ENCODE results near the gene FCN1.

The FCN1 gene

DNA sequence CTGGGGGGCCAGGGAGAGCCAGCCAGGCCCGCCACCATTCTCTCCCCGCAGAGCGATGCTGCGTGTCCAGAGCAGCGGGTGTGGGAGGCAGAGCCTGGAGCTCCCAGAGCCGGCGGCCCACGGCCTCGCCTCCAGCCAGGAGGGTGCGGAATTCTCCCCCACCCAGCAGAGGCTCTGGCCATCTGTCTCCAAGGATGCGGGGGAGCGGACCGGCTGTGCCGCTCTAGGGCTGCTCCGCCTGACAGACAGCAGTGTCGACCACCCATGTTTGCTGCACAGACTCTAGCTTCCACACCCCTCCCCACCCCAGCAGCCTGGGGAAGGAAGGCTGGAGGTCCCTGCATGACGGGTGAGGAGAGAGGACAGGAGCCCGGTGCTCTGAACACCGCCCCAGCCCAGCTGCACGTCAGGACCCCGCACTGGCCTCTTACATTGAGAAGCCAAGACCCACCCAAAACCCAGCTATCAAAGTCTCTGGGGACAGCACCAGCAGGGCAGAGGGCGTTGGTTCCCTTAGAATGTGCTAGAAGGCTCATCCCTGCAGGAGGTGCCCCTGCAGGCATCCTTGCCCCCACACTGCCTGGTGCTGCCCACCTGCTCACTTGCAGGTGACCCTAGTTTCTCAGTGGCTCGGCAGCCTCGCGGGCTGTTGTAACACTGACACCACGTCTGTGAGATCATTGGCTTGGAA is 29.7 kb upstream of the FCN1 start:
- Histone ChIP-seq H3K9me3 (replicated peaks in 1 of 2; ENCODE audit: control insufficient read depth in 2 of 2, insufficient read depth in 1 of 2, low read depth in 1 of 2, low read length in 2 of 2) (no peaks in the 10 kb centered on the region), H2BK120ac (ENCODE audit: low read depth, low read length) (peak overlapping the region; percentile 55), H3K23ac (ENCODE audit: low read depth, low read length, poor library complexity) (no peak overlapping the region), H3K18ac (ENCODE audit: low read length) (peak overlapping the region; percentile 91), H3K79me1 (ENCODE audit: low read depth, low read length) (no peaks in the 10 kb centered on the region), H3K4ac (ENCODE audit: low read length) (no peak overlapping the region), H3K4me3 (ENCODE audit: low read length in 2 of 2) (no peak overlapping the region), H2BK5ac (ENCODE audit: low read length) (peak overlapping the region; percentile 40), H2AFZ (ENCODE audit: low read length) (no peak overlapping the region), H2AK5ac (ENCODE audit: low read depth, low read length) (peak overlapping the region; percentile 91), H2BK15ac (ENCODE audit: low read length) (peak overlapping the region; percentile 72), H3K36me3 (replicated peaks in 1 of 2; ENCODE audit: control insufficient read depth in 2 of 2, insufficient read depth in 2 of 2, low read length in 2 of 2) (no peaks in the 10 kb centered on the region), H4K91ac (ENCODE audit: low read depth, low read length, poor library complexity) (peak overlapping the region; percentile 32), H3K4me1 (ENCODE audit: control insufficient read depth in 2 of 2, insufficient read depth in 1 of 2, low read depth in 1 of 2, low read length in 2 of 2) (peaks cover 0 to 17% of the 10 kb centered on the region in 2 donors), H2BK12ac (ENCODE audit: low read length) (no peak overlapping the region), H3K14ac (ENCODE audit: low read length) (peak overlapping the region; percentile 60), H3K27me3 (ENCODE audit: control insufficient read depth in 3 of 3, insufficient read depth in 3 of 3, low read depth in 1 of 3, low read length in 3 of 3) (peaks cover 0 to 4% (median 0%) of the 10 kb centered on the region in 3 experiments), H4K8ac (ENCODE audit: low read depth, low read length) (no peak overlapping the region), H3K4me2 (ENCODE audit: insufficient read depth, low read length, poor library complexity, severe bottlenecking) (no peak overlapping the region), H3K27ac (replicated peaks; ENCODE audit: low read length) (no peak overlapping the region), H3K9ac (ENCODE audit: low read depth, low read length, poor library complexity) (peak overlapping the region; percentile 82)
- DNase-seq (ENCODE audit: low spot score) = no peak
- no CpG with 5 or more reads among the region's 26 CpGs for WGBS, 2 donors (ENCODE audit: extremely low coverage in 2 of 2, insufficient read length in 2 of 2, insufficient replicate concordance in 1 of 2)

DNA sequence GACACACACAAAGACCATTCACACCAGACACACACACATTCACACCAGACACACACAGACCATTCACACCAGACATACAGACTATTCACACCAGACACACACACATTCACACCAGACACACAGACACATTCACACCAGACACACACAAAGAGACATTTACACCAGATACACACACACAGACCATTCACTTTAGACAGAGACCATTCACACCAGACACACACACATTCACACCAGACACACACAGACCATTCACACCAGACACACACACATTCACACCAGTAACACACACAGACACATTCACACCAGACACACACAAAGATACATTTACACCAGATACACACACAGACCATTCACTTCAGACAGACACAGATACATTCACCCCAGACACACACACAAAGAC is 29.0 kb upstream of the FCN1 start:
- Histone ChIP-seq H2BK5ac (ENCODE audit: low read length) (no peak overlapping the region), H2BK120ac (ENCODE audit: low read depth, low read length) (no peak overlapping the region), H3K27me3 (ENCODE audit: control insufficient read depth in 3 of 3, insufficient read depth in 3 of 3, low read depth in 1 of 3, low read length in 3 of 3) (peaks cover 0 to 4% (median 0%) of the 10 kb centered on the region in 3 experiments)

DNA sequence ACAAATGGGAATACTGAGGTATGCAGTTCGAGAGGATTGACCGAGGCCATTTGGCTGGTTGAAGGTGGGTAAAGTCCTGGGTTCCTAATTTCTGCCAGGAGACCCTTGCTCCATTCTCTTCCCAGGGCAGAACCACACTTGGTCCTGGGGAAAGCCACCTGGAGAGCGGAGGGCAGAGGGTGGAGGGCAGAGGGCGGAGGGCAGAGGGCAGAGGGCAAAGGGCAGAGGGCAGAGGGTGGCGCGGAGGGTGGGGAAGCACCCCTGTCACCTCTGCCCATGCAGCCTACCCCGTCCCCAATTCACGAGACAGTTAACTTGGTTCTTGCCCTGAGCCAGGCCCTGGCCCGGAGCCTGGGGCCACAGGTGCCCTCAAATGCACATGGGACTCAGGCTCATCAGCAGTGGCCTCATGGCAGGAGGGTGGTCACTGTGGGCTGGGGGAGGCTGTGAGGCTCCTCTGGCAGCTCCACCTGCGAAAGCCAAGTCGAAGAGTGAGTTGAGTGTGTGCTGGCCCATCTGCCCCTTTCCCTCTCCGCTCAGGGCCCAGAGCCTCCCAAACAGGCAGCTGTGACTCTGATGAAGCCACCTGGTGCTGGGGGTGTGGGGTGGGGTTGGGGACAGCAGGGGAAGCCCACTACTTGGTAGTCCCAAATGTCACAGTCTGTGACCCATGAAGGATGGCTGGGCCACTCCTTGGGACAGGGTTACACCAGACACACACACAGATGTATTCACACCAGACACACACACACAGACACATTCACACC is 28.0 kb upstream of the FCN1 start:
- peak overlapping the region; percentile 33 for H2BK12ac ChIP-seq (ENCODE audit: low read length)
- H3K23ac ChIP-seq (ENCODE audit: low read depth, low read length, poor library complexity) = no peak overlapping the region
- peak overlapping the region; percentile 72 for H3K18ac ChIP-seq (ENCODE audit: low read length)
- peak overlapping the region; percentile 32 for H2BK5ac ChIP-seq (ENCODE audit: low read length)
- no peak overlapping the region for H3K4me3 ChIP-seq (ENCODE audit: low read length in 2 of 2)
- no peak overlapping the region for H3K4me2 ChIP-seq (ENCODE audit: insufficient read depth, low read length, poor library complexity, severe bottlenecking)
- no peak overlapping the region for H2AFZ ChIP-seq (ENCODE audit: low read length)
- peak overlapping the region; percentile 82 for H2BK15ac ChIP-seq (ENCODE audit: low read length)
- H3K27ac ChIP-seq (replicated peaks; ENCODE audit: low read length) = no peak overlapping the region
- H3K4me1 ChIP-seq (ENCODE audit: control insufficient read depth in 2 of 2, insufficient read depth in 1 of 2, low read depth in 1 of 2, low read length in 2 of 2) = peaks cover 0 to 22% of the 10 kb centered on the region in 2 donors
- DNase-seq (ENCODE audit: low spot score) = no peak
- H3K27me3 ChIP-seq (ENCODE audit: control insufficient read depth in 3 of 3, insufficient read depth in 3 of 3, low read depth in 1 of 3, low read length in 3 of 3) = peaks cover 0 to 4% (median 0%) of the 10 kb centered on the region in 3 experiments
- H4K8ac ChIP-seq (ENCODE audit: low read depth, low read length) = no peak overlapping the region
- H3K36me3 ChIP-seq (replicated peaks in 1 of 2; ENCODE audit: control insufficient read depth in 2 of 2, insufficient read depth in 2 of 2, low read length in 2 of 2) = no peaks in the 10 kb centered on the region
- no peak overlapping the region for H2BK120ac ChIP-seq (ENCODE audit: low read depth, low read length)
- no peaks in the 10 kb centered on the region for H3K9me3 ChIP-seq (replicated peaks in 1 of 2; ENCODE audit: control insufficient read depth in 2 of 2, insufficient read depth in 1 of 2, low read depth in 1 of 2, low read length in 2 of 2)
- WGBS, 2 donors (ENCODE audit: extremely low coverage in 2 of 2, insufficient read length in 2 of 2, insufficient replicate concordance in 1 of 2) = no CpG with 5 or more reads among the region's 12 CpGs
- no peaks in the 10 kb centered on the region for H3K79me1 ChIP-seq (ENCODE audit: low read depth, low read length)
- H3K14ac ChIP-seq (ENCODE audit: low read length) = no peak overlapping the region
- H3K4ac ChIP-seq (ENCODE audit: low read length) = no peak overlapping the region
- H2AK5ac ChIP-seq (ENCODE audit: low read depth, low read length) = peak overlapping the region; percentile 98
- no peak overlapping the region for H3K9ac ChIP-seq (ENCODE audit: low read depth, low read length, poor library complexity)
- peak overlapping the region; percentile 31 for H4K91ac ChIP-seq (ENCODE audit: low read depth, low read length, poor library complexity)

More for the DNA sequence above, 29.0 kb upstream of the FCN1 start:
- no peak overlapping the region for H2AK5ac ChIP-seq (ENCODE audit: low read depth, low read length)
- no peak for DNase-seq (ENCODE audit: low spot score)
- H3K27ac ChIP-seq (replicated peaks; ENCODE audit: low read length) = no peak overlapping the region
- no peak overlapping the region for H3K4me3 ChIP-seq (ENCODE audit: low read length in 2 of 2)
- no peak overlapping the region for H2BK12ac ChIP-seq (ENCODE audit: low read length)
- peak overlapping the region; percentile 8 for H3K18ac ChIP-seq (ENCODE audit: low read length)
- peak overlapping the region; percentile 31 for H4K91ac ChIP-seq (ENCODE audit: low read depth, low read length, poor library complexity)
- peaks cover 0 to 22% of the 10 kb centered on the region in 2 donors for H3K4me1 ChIP-seq (ENCODE audit: control insufficient read depth in 2 of 2, insufficient read depth in 1 of 2, low read depth in 1 of 2, low read length in 2 of 2)
- H3K79me1 ChIP-seq (ENCODE audit: low read depth, low read length) = no peaks in the 10 kb centered on the region
- H3K9me3 ChIP-seq (replicated peaks in 1 of 2; ENCODE audit: control insufficient read depth in 2 of 2, insufficient read depth in 1 of 2, low read depth in 1 of 2, low read length in 2 of 2) = no peaks in the 10 kb centered on the region
- H3K9ac ChIP-seq (ENCODE audit: low read depth, low read length, poor library complexity) = peak overlapping the region; percentile 63
- no peak overlapping the region for H3K23ac ChIP-seq (ENCODE audit: low read depth, low read length, poor library complexity)
- H3K36me3 ChIP-seq (replicated peaks in 1 of 2; ENCODE audit: control insufficient read depth in 2 of 2, insufficient read depth in 2 of 2, low read length in 2 of 2) = no peaks in the 10 kb centered on the region
- H4K8ac ChIP-seq (ENCODE audit: low read depth, low read length) = no peak overlapping the region
- H3K4ac ChIP-seq (ENCODE audit: low read length) = no peak overlapping the region
- no peak overlapping the region for H2AFZ ChIP-seq (ENCODE audit: low read length)
- H3K14ac ChIP-seq (ENCODE audit: low read length) = no peak overlapping the region
- H3K4me2 ChIP-seq (ENCODE audit: insufficient read depth, low read length, poor library complexity, severe bottlenecking) = no peak overlapping the region
- no peak overlapping the region for H2BK15ac ChIP-seq (ENCODE audit: low read length)

DNA sequence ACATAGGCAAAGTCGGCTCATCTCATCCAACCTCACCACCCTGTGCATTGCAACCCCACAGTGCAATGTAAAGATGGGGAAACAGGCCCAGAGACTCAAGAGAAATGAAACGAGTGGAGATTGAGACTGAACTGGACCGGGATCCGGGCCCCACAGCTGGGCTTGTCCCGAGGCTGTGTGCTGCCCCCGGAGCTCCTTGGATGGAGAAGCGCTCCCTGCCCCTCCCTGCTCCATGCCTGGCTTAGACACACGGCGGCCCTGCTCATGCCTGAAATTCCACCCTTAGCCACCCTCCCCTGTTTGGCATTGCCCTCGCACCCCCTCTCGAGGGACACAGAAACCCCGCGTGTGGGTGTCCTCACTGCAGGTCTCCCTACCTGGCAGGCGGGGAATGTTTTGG is 27.2 kb upstream of the FCN1 start:
- Histone ChIP-seq H4K8ac (ENCODE audit: low read depth, low read length) (no peak overlapping the region), H2BK120ac (ENCODE audit: low read depth, low read length) (peak overlapping the region; percentile 84), H3K27ac (replicated peaks; ENCODE audit: low read length) (peak overlapping the region; percentile 61), H4K91ac (ENCODE audit: low read depth, low read length, poor library complexity) (no peak overlapping the region), H3K9ac (ENCODE audit: low read depth, low read length, poor library complexity) (peak overlapping the region; percentile 79), H3K4me1 (ENCODE audit: control insufficient read depth in 2 of 2, insufficient read depth in 1 of 2, low read depth in 1 of 2, low read length in 2 of 2) (peaks cover 0 to 24% of the 10 kb centered on the region in 2 donors), H3K4me2 (ENCODE audit: insufficient read depth, low read length, poor library complexity, severe bottlenecking) (no peak overlapping the region), H2BK15ac (ENCODE audit: low read length) (peak overlapping the region; percentile 62), H3K18ac (ENCODE audit: low read length) (peak overlapping the region; percentile 85), H2BK5ac (ENCODE audit: low read length) (no peak overlapping the region), H3K36me3 (replicated peaks in 1 of 2; ENCODE audit: control insufficient read depth in 2 of 2, insufficient read depth in 2 of 2, low read length in 2 of 2) (no peaks in the 10 kb centered on the region), H3K23ac (ENCODE audit: low read depth, low read length, poor library complexity) (no peak overlapping the region), H3K4me3 (ENCODE audit: low read length in 2 of 2) (no peak overlapping the region), H3K9me3 (replicated peaks in 1 of 2; ENCODE audit: control insufficient read depth in 2 of 2, insufficient read depth in 1 of 2, low read depth in 1 of 2, low read length in 2 of 2) (no peaks in the 10 kb centered on the region), H3K14ac (ENCODE audit: low read length) (peak overlapping the region; percentile 47), H2AK5ac (ENCODE audit: low read depth, low read length) (peak overlapping the region; percentile 98), H3K27me3 (ENCODE audit: control insufficient read depth in 3 of 3, insufficient read depth in 3 of 3, low read depth in 1 of 3, low read length in 3 of 3) (peaks cover 0 to 4% (median 0%) of the 10 kb centered on the region in 3 experiments), H2BK12ac (ENCODE audit: low read length) (peak overlapping the region; percentile 35), H2AFZ (ENCODE audit: low read length) (no peak overlapping the region), H3K4ac (ENCODE audit: low read length) (no peak overlapping the region), H3K79me1 (ENCODE audit: low read depth, low read length) (no peaks in the 10 kb centered on the region)
- WGBS, 2 donors (ENCODE audit: extremely low coverage in 2 of 2, insufficient read length in 2 of 2, insufficient replicate concordance in 1 of 2) = no CpG with 5 or more reads among the region's 14 CpGs
- DNase-seq (ENCODE audit: low spot score) = no peak

Measured in neuronal stem cell (in vitro differentiated cells).